Measurements from ENCODE around the gene SIRPD.
"Not testable (repeated sequence)": the region's sequence is repeated elsewhere in the genome, so short reads cannot be mapped to it uniquely, and the experiment has no call there.

SIRPD gene

DNA sequence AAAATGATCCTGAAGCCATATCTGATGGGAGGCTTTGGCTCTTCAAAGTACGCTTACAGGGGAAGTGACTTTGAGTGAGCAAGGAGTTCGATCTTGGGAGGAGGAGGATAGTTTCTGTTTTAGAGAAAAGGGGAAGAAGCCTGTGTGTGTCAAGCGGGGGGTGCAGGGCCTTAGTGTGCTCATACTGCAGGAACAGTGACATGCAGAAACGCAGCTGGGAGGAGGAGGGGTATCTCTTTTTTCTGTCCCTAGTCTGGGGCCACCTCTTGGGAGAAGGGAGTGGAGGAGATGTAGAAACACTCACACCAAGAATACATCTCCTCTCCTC, 19.8 kb downstream of the SIRPD start:
- no peak for DNase-seq (ENCODE audit: low read depth)

DNA sequence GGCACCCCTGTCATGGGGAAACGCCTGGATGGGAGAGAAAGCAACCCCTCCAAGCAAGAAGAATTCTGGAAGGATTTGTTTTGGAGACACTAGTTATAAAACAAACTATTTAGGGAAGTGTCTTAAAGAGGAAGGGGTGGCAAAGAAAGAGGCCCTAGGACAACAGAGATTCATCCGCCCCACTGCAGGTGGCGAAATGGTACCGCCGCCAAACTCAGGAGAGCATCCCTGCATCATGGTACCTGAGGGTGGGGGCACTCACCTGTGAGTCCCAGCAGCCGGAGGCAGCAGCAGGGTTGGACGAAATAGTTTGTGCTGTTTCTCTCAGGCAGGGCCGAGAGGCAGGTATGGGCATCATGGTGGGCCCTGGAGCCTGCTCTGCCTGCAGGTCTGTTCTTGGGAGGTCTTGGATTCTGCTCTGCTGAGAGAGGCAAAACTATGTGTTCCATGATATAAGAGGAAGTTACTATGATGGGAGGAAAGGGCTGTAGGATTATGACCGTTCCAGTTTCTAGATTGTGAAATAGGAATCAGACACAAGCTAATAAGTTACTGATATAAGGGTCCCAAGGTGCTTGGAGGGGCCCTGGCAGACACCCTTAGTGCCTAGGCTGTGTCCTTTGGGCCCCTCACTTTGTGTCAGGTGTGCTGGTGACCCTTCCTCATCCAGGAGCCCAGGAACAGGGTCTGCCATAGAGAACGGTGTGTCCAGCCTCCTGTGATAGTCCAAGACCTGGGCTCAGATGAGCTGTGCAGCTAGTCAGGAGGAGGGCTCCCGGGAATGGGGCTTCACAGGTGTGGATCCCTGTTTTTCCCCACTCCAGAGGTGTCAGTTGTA, 20.4 kb downstream of the SIRPD start:
- no peak for DNase-seq (ENCODE audit: low read depth)

DNA sequence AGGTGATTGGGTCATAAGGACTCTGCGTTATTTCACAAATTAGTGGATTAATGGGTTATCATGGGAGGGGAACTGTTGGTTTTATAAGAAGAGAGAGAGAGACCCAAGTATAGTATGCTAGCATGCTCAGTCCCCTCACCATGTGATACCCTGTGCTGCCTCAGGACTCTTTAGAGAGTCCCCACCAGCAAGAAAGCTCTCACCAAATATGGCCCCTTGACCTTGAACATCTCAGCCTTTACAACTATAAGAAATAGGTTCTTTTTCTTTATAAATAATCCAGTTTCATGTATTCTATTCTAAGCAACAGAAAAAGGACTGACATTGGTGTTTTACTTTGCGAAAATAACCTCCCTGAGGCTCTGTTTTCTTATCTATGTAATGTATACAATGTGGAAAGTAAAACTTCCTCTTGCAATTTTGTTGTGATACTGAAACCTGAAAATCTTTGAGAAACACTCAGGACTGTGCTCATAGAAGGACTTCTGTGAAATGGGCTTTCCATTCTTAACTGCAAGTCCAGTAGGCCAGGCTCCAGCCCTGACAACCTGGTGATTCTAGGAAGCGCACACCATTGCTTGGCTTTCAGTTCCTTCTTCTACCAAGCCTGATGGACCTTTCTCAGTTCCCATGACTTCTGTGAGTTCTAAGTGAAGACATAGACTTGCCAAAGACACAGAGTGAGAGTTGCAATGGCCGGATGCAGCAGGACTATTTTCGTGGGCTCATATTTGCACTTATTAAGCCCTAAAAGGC, 21.9 kb downstream of the SIRPD start:
- DNase-seq (ENCODE audit: low read depth), result no peak

DNA sequence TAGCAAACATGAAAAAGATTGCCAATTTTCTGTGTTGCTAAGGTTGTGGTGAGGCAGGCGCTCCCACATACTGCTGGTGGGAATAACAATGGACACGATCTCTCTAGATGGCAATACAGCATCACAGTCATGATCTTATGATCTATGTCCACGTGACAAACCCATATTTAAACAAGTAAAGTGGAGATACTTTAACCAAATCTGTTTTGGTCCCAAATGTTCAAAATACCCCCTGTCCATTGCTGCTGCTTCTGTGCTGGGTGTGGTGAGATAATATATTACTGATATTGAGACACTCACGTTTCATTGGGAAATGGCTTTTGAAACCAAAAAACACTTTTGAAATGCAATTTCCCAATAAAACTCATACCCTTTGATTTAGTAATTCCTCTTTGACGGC, 23.0 kb downstream of the SIRPD start:
- no peak for DNase-seq (ENCODE audit: low read depth)

DNA sequence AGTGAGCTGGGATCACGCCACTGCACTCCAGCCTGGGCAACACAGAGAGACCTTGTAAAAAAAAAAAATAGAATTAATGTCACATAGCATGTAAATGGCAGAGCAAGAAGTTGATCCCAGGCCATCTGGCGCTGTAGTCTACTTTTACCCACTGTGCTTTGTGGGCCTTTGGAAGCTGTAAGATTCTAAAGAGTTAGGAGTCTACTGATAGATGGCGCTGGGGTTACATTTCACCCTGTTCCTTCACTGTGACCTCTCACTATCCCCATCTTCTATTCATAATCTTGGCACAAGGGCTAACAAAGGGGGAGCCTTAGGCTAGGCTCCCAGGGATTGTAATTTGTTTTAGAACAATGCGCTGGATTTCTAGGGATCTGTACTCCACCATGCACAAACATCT, 24.4 kb downstream of the SIRPD start:
- DNase-seq (ENCODE audit: low read depth), result no peak

DNA sequence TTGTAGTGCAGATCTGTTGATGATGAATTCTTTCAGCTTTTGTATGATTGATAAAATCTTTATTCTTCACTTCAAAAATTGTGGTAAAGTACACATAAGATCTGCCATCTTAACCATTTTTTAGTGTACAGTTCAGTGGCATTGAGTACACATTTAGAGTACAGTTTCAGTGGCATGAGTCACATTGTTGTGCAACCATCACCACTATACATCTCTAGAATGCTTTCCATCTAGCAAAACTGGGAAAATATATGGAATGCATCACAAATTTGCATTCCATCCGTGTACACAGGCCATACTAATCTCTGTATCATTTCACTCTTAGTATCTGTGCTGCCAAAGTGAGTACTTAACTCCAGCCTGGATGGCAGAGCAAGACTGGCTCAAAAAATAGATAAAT, 28.7 kb downstream of the SIRPD start:
- no peak for DNase-seq (ENCODE audit: low read depth)

DNA sequence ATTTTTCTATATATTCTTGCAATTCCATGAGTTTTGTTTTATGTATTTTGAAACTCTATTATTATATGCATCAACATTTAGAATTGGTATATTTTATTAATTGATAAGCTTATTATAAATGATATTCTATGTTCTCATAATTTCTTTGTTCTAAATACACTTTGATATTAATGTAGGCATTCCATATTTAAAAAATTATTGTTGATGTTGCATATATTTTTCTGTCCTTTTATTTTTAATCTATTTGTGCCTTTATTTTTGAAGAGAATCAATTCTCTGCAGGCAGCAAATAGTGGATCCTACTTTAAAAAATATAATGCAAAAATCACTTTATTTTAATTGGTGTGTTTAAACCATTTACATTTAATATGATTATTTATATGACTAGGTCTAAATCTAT, 29.6 kb downstream of the SIRPD start:
- DNase-seq (ENCODE audit: low read depth), result no peak

DNA sequence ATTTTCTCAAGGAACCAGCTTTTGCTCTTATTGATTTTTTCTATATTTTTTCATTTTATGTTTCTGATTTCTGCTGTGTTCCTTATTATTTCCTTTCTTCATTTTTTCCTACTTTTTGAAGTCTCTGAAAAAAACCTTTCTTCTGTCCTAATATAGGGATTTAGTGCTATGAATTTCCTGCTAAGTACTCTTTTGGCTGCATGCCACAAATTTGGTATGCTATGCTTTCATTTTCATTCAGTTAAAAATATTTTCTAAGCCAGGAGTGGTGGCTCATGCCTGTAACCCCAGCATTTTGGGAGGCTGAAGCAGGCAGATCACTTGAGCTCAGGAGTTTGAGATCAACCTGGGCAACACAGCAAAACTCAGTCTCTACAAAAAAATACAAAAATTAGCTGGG, 30.6 kb downstream of the SIRPD start:
- no peak for DNase-seq (ENCODE audit: low read depth)

DNA sequence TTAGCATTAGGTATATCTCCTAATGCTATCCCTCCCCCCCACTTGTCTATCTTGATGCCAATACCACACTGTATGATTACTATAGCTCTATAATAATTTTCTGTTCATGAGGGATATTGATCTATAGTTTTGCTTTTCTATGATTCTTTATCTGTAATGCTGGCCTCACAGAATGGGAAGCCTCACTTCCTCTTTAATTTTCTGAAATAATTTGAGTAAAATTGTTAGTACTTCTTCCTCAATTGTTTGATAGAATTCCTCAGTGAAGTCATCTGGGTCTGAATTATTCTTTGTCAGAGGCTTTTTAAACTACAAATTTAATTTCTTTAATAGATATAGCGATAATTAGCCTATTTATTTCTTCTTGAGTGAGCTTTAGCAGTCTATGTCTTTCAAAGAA, 31.2 kb downstream of the SIRPD start:
- no peak for DNase-seq (ENCODE audit: low read depth)

DNA sequence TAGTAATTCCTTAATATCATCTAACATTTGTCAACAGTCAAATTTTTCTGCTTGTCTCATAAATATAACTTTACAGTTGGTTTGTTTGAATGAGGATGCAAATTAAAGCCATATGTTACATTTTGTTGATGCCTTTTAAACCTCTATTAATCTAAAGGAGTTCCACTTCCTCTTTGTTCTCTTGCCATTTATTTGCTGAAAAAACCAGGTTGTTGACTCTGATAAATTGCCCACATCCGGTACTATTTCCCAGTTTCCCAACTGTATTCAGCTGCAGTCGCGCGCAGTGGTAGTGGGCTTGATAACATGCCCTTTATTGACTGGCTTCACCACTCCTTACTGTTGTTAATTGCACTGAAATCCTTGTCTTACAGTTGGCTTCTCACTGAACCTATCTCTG, 33.5 kb downstream of the SIRPD start:
- no peak for DNase-seq (ENCODE audit: low read depth)

DNA sequence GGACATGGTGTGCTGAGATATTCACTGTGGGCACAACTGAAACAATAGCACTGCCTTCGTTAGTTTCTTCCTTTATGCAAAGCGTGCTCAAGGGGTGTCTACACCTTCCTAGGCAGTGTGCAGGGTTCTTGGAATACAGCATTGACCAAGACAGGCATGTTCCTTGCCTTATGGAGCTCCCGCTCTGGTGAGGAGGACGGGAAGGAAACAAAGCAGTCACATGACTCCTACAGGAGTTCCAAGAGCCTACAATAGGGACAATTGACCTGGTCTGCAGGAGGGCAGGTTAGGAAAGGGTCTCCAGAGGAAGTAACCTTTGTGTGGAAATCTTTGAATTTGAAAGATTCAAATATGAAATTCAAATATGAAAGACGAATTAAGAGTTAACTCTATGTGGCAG, 40.5 kb downstream of the SIRPD start:
- DNase-seq (ENCODE audit: low read depth), result no peak

DNA sequence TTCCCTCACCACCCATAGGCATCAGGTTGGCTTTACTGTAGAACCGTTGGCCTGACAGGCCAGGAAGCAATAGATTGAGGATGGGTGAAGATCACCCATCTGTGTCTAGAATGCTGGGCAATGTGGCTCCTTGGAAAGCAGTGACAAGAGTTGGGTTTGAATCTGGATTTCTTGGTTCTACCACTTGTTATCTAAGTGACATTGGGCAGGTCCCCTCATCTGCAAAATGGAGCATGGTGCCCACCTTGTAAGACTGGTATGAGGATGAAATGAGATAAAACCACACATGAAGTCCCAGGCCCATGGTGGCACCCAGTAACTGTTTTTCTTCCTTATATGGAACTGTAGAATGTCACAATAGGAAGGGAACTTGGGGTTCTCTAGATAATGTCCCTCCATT, 43.7 kb downstream of the SIRPD start:
- no peak for DNase-seq (ENCODE audit: low read depth)

DNA sequence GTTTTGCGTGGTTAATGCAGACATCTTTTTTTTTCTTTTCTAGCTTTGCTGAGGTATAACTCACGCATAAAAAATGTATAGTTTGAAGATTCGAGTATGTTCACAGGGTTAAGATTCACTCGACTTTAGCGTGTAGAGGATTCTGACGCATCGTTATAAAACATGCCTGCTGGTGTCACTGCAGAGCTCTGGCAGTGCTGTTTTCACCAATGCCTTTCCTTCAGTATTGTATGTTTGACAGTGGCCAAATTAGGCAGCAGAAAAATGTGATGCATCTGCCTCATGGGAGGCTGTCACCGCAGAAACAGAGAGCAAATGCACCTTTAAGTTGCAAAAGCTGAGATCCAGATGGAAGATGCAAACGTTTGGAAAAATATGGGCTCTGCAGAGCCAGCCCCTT, 48.3 kb downstream of the SIRPD start:
- no peak for DNase-seq (ENCODE audit: low read depth)

DNA sequence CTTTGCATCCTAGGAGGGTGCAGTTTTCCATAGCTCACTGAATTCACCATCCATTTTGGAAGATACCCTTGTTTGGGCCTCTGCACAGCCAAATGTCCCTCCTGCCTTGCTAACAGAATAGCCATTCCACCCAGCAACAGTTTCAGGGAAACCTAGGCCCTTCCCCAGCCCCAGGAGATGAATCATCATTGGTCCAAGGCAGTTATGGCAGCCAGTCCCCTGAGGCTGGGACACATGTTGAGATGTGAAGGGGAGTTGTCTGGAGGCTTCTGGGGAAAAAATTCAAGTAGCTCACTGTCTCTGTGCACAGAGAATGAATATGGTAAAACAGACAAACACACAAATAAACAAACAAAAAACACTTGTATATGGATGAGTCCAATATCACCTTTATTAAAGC, 48.9 kb downstream of the SIRPD start:
- DNase-seq (ENCODE audit: low read depth), result no peak

DNA sequence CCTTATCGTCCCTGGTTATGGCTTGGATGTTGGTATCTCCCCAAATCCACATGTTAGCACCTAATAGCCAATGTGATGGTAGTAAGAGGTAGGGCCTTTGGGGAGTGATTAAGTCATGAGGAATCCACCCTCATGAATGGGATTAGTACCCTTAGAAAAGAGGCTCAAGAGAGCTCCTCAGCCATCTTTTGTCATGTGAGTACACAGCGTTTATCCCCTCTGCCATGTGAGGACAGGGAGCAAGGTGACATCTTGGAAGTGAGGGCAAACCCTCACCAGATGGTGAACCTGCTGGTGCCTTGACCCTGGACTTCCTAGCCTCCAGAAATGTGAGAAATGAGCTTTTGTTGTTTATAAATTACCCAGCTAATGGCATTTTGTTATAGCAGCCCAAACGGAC, 50.2 kb downstream of the SIRPD start:
- no peak for DNase-seq (ENCODE audit: low read depth)

DNA sequence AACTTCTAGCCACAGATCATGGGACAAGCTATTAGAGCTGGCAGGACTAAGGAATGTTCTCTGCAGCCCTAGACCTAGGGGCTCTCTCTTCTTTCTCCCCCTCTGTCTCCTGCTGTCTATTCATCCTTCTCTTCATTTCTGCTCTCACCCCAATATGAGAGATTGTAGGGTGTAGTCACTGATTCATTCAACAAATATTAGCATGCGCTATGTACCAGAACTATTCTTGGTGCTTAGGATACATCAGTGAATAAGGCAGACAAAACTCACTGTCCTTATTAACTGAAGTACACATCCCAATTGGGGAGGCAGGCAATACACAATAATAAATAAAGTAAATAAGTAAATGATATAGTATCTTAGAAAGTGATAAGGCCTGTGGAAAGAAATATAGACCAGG, 51.6 kb downstream of the SIRPD start:
- no peak for DNase-seq (ENCODE audit: low read depth)

DNA sequence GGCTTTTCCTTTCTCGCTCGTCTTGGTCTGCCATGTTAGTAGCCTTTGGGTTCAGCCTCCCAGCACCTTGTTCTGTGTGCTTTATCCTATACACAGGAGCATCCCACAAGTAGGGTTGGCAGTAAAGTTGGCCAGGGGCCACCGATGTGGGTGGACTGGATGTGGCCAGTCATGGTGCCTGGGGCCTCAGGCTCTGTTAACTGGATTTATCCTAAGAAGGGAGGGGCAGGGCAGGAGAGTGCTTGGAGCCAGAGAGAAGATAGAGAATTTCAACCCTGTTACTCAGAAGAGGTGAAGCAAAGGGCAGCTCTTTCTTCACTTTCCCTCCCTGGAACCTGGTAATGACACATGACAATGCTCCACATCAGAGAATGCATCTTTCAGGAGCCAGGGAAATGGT, 52.1 kb downstream of the SIRPD start:
- DNase-seq (ENCODE audit: low read depth), result no peak

DNA sequence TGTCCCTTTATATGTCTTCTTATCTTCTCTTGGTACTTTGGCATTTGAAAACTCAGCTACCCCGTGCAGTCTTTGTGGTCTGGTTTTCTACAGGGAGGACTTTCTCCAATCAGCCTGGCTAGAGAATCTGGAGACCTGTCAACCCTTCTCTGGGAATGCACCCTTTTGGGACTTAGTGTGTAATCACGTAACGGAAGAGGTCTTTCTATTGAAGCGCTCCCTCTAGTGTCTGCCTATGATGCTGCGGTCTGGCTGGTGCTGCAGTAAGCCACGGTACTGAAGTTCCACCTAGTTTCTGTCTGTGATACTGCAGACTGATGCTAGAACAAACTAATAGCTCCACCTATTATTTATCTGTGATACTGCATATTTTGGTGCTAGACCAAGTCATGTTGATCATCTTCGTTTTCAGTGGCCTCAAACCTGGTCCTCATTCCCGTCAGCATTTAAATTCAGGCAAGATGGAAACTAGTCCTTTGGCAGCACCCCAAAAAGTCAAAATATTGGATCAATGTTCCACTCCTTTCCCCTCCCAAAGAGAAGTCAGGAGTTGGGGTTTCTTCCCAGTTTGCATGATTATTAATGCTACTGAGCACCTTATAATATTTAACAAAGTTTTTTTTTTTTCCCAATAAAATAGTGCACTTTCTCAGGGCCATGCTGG, 53.8 kb downstream of the SIRPD start:
- DNase-seq (ENCODE audit: low read depth), result peak; percentile 48

DNA sequence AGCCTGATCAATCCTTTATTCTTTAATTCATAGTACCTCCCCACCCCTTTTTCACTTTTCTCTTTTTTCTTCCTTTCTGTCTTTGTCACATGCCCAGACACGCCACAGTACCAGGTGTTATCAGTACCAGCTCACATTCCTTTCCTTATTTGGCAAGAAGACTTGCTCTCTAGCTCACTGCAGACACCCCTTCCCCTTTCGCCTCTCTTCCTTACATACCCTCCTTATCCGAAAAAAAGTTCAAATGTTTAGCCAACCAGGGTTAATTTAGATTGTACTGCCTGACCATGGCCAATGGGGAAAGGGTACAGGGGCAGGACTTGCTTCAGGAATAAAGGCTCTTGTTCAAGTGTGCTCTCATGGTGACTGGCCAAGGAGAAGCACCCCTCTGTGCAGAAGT, 57.0 kb downstream of the SIRPD start:
- DNase-seq (ENCODE audit: low read depth), result no peak

DNA sequence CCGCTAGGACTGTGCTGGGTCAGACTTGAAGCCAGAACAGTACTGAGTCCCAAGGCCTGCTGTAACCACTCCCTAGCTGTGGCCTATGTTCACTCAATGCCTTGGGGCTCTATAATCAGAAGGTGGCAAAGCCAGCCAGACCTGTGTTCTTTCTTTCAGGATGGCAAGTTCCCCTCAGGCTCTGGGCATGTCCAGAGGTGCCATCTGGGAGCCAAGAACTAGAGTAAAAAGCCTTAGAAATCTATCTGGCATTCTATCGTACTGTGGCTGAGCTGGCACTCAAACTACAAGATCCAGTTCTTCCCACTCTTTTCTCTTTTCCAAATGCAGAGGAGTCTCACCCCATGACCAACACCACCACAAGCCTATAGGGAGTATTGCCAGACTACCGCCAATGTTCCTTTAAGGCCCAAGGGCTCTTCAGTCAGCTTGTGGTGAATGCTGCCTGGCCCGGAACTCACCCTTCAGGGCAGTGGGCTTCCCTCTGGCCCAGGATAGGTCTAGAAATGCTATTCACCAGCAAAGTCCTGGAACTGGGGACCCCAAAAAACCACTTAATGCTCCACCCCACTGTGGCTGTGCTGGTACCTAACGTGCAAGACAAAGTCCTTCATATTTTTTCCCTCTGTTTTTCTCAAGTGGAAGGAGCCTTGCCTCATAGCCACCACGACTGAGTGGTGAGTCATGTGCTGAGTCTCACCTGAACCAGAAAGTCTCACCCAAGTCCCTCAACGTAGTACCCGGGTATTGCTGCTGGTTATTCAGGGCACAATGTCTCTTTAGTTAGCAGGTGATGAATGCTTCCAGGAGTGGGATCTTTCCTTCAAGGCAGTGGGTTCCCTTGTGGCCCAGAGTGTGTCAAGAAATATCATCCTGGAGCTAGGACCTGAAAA, 57.7 kb downstream of the SIRPD start:
- DNase-seq (ENCODE audit: low read depth), result no peak

DNA sequence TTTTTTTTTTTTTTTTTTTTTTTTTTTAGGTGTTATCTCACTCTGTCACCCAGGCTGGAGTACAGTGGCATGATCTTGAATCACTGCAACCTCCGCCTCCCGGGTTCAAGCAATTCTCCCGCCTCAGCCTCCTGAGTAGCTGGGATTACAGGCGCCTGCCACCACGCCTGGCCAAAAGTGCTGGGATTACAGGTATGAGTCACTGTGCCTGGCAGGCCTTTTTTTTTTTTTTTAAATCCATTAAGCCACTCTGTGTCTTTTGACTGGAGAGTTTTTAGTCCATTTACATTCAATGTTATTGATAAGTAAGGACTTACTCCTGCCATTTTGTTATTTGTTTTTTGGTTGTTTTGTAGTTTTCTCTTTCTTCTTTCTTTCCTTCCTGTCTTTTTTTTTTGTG, 60.1 kb downstream of the SIRPD start:
- not testable (repeated sequence) for DNase-seq (ENCODE audit: low read depth)

DNA sequence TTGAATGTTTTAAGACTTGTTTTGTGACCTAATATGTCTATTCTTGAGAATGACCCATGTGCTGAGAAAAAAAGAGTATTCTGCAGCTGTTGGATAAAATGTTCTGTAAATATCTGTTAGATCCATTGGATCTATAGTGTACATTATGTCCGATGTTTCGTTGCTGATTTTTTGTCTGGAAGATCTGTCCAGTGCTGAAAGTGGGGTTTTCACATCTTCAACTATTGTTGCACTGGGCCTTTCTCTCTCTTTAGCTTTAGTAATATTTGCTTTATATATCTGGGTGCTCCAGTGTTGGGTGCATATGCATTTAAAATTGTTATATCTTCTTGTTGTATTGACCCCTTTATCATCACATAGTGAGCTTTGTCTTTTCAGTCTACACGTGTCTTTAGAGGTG, 60.6 kb downstream of the SIRPD start:
- DNase-seq (ENCODE audit: low read depth), result no peak
